Panc1 (cell line): ENCODE measurements around the gene ALOX5AP. TPM values are rescaled to one million over a fixed set of nuclear protein-coding genes. Genes with fewer than 3 reads are reported as not detected.

ENCODE experiments used
- ATAC-seq: fragments of 200-7000 bp; cut with Tn5 transposase; 2 replicates; pipeline ENCODE4 v1.9.1; 2020; ENCODE audit warnings: mild to moderate bottlenecking, moderate library complexity
- BruUV-seq: library from RNA; stranded (reverse); fragments of 400-500 nt; replicated peaks from 2 replicates; lab custom pipeline; 2021; lab: Mats Ljungman, UMichigan
- CTCF ChIA-PET: fragments of 300-600 bp; sonication (Branson Sonifier 250); formaldehyde crosslinking; loops from one replicate; lab custom pipeline; 2022; ENCODE audit warnings: antibody characterized with exemption; lab: Charles Lee
- POLR2A ChIA-PET: fragments of 300-600 bp; sonication (Branson Sonifier 250); formaldehyde crosslinking; loops from one replicate; lab custom pipeline; 2022; ENCODE audit warnings: antibody characterized with exemption; lab: Charles Lee
- DNase-seq: peaks from one replicate; pipeline ENCODE4 v3.0.0-alpha.2; 2010; ENCODE audit warnings: low read depth, low spot score
- H3K27ac ChIP-seq: 2 replicates; pipeline ENCODE4 v1.5.1; 2011; ENCODE audit warnings: mild to moderate bottlenecking, low read length, inconsistent platforms
- H3K27me3 ChIP-seq: fragments of 200-500 bp; sonication (Bioruptor generic); 2 replicates; pipeline ENCODE4 v1.6.0; 2014; ENCODE audit warnings: low read length, inconsistent platforms; ENCODE audit not compliant: control insufficient read depth, insufficient read depth
- H3K36me3 ChIP-seq: fragments of 200-500 bp; sonication (Bioruptor generic); 2 replicates; pipeline ENCODE4 v1.5.1; 2014; ENCODE audit warnings: inconsistent platforms, mild to moderate bottlenecking, low read length, moderate library complexity; ENCODE audit not compliant: control insufficient read depth, insufficient read depth
- H3K4me1 ChIP-seq: 2 replicates; pipeline ENCODE4 v1.5.1; 2011; ENCODE audit warnings: inconsistent platforms, mild to moderate bottlenecking, low read length, moderate library complexity; ENCODE audit not compliant: control insufficient read depth, insufficient read depth
- H3K4me3 ChIP-seq, 2 experiments: 2 replicates each; pipeline ENCODE4 v1.5.1; 2011 to 2012; ENCODE audit warnings: low read depth in 2 of 2, low read length in 2 of 2, mild to moderate bottlenecking in 2 of 2, inconsistent platforms in 1 of 2, moderate library complexity in 1 of 2
- H3K9me3 ChIP-seq: fragments of 200-500 bp; sonication (Bioruptor generic); 2 replicates; pipeline ENCODE4 v1.5.1; 2014; ENCODE audit warnings: low read depth, mild to moderate bottlenecking, inconsistent platforms, low read length, moderate library complexity; ENCODE audit not compliant: control insufficient read depth, insufficient read depth
- CTCF ChIP-seq: fragments of 450-650 bp; IDR thresholded peaks from 2 replicates; pipeline ENCODE4 v1.5.1; 2017; ENCODE audit warnings: mild to moderate bottlenecking
- POLR2AphosphoS5 ChIP-seq: IDR thresholded peaks from 2 replicates; pipeline ENCODE4 v1.6.1; 2012; ENCODE audit warnings: mild to moderate bottlenecking, low read depth, low read length, moderate library complexity
- SIN3A ChIP-seq: IDR thresholded peaks from 2 replicates; pipeline ENCODE4 v1.6.1; 2012; ENCODE audit warnings: low read depth, mild to moderate bottlenecking, low read length, moderate library complexity, borderline replicate concordance; ENCODE audit not compliant: insufficient read depth
- TCF7L2 ChIP-seq: IDR thresholded peaks from 2 replicates; pipeline ENCODE4 v1.6.1; 2011; ENCODE audit warnings: mild to moderate bottlenecking, low read depth, low read length, inconsistent platforms
- in situ Hi-C: cut with HindIII; loops from 2 replicates; pipeline ENCODE4 v1.10.0; 2016; ENCODE audit warnings: low sequenced_read_pairs, low pct_unique_long_range_greater_than_20kb
- intact Hi-C: fragments of 100-400 bp; cut with micrococcal nuclease; formaldehyde crosslinking; loops from one replicate; pipeline ENCODE4 v1.10.0; 2022; ENCODE audit not compliant: unreplicated experiment
- total RNA-seq: library from RNA; stranded (reverse); gene quantifications from one replicate; pipeline ENCODE4 v1.2.1, GENCODE V29; 2021; ENCODE audit not compliant: unreplicated experiment
- TF ChIP-seq, protein P1 (sequence below), 2 experiments: IDR thresholded peaks; 2 replicates each; pipeline ENCODE4 v1.6.1; 2011 to 2012; ENCODE audit warnings: low read depth in 2 of 2, control low read depth in 1 of 2, low read length in 1 of 2, mild to moderate bottlenecking in 1 of 2, moderate library complexity in 1 of 2; ENCODE audit not compliant: insufficient read depth in 1 of 2

Gene ALOX5AP
- total RNA-seq, 1 experiment from 2014 or later, result 2.1 TPM

GRCh38 chr13:30762643-30763042 lies 27.3 kb downstream of the ALOX5AP start:
- no peak for TF ChIP-seq SIN3A
- no peak for TF ChIP-seq POLR2AphosphoS5
- TF ChIP-seq CTCF, result no peak
- TF ChIP-seq, protein P1, sequence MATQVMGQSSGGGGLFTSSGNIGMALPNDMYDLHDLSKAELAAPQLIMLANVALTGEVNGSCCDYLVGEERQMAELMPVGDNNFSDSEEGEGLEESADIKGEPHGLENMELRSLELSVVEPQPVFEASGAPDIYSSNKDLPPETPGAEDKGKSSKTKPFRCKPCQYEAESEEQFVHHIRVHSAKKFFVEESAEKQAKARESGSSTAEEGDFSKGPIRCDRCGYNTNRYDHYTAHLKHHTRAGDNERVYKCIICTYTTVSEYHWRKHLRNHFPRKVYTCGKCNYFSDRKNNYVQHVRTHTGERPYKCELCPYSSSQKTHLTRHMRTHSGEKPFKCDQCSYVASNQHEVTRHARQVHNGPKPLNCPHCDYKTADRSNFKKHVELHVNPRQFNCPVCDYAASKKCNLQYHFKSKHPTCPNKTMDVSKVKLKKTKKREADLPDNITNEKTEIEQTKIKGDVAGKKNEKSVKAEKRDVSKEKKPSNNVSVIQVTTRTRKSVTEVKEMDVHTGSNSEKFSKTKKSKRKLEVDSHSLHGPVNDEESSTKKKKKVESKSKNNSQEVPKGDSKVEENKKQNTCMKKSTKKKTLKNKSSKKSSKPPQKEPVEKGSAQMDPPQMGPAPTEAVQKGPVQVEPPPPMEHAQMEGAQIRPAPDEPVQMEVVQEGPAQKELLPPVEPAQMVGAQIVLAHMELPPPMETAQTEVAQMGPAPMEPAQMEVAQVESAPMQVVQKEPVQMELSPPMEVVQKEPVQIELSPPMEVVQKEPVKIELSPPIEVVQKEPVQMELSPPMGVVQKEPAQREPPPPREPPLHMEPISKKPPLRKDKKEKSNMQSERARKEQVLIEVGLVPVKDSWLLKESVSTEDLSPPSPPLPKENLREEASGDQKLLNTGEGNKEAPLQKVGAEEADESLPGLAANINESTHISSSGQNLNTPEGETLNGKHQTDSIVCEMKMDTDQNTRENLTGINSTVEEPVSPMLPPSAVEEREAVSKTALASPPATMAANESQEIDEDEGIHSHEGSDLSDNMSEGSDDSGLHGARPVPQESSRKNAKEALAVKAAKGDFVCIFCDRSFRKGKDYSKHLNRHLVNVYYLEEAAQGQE (IDR thresholded peaks at IDR 0.05; ENCODE audit: insufficient read depth in 1 of 2, low read depth in 2 of 2, low read length in 1 of 2), result no peak
- TF ChIP-seq TCF7L2, result no peak
- DNase-seq (no peak), ATAC-seq (no peak)
- in situ Hi-C loops (no loop called here), intact Hi-C loops (no loop called here)
- CTCF ChIA-PET, result no interaction called here
- Histone ChIP-seq H3K27ac (no peak overlapping the region; the same call in 1 of the 2 replicates), H3K27me3 (no peaks in the 10 kb centered on the region), H3K4me1 (no peaks in the 10 kb centered on the region; the same call in none of the 2 replicates), H3K9me3 (no peaks in the 10 kb centered on the region), H3K36me3 (no peaks in the 10 kb centered on the region), H3K4me3 (no peak overlapping the region)
- POLR2A ChIA-PET, result interaction anchor here (0.6 kb wide), 1 partner anchor 345 kb away, joined by 5 read pairs; no protein-coding TSS in a partner anchor
- no TSS peak for BruUV-seq

DNA sequence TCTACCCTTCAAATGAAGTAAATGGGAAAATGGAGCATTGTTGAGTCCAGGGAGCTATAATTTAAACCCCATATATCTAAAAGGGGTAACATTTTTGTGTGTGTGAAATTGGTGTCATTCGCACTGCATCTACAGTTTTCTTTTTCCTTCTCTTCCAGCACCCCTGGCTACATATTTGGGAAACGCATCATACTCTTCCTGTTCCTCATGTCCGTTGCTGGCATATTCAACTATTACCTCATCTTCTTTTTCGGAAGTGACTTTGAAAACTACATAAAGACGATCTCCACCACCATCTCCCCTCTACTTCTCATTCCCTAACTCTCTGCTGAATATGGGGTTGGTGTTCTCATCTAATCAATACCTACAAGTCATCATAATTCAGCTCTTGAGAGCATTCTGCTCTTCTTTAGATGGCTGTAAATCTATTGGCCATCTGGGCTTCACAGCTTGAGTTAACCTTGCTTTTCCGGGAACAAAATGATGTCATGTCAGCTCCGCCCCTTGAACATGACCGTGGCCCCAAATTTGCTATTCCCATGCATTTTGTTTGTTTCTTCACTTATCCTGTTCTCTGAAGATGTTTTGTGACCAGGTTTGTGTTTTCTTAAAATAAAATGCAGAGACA lies 28.6 kb downstream of the ALOX5AP start:
- Histone ChIP-seq H3K27me3 (no peaks in the 10 kb centered on the region), H3K9me3 (no peaks in the 10 kb centered on the region), H3K36me3 (no peaks in the 10 kb centered on the region), H3K4me1 (no peaks in the 10 kb centered on the region; the same call in none of the 2 replicates), H3K4me3 (no peak overlapping the region), H3K27ac (no peak overlapping the region; the same call in 1 of the 2 replicates)
- DNase-seq, result no peak
- intact Hi-C loops (no loop called here), in situ Hi-C loops (no loop called here)
- CTCF ChIA-PET, result no interaction called here
- no peak for ATAC-seq
- TF ChIP-seq POLR2AphosphoS5 (no peak), CTCF (no peak), TCF7L2 (no peak), SIN3A (no peak)
- TF ChIP-seq, protein P1 (IDR thresholded peaks at IDR 0.05; ENCODE audit: insufficient read depth in 1 of 2, low read depth in 2 of 2, low read length in 1 of 2), result no peak
- POLR2A ChIA-PET, result no interaction called here
- no TSS peak for BruUV-seq
